Retinal pigment epithelial cell (primary cell): ENCODE measurements around the gene PPHLN1.

Source experiments
- DNase-seq: peaks from one replicate; pipeline ENCODE4 v3.0.0-alpha.2; 2010; ENCODE audit warnings: low read depth
- H3K4me3 ChIP-seq: 2 replicates; pipeline ENCODE4 v1.5.1; 2011; ENCODE audit warnings: mild to moderate bottlenecking, low read length, control low read depth, moderate library complexity
- CTCF ChIP-seq: conservative IDR thresholded peaks from 2 replicates; pipeline ENCODE4 v1.5.1; 2011; ENCODE audit warnings: low read depth, low read length, control low read depth, inconsistent platforms

The PPHLN1 gene

GRCh38 chr12:42490261-42490842, 164.4 kb downstream of the PPHLN1 start:
- DNase-seq = no peak
- TF ChIP-seq CTCF = no peak
- no peak overlapping the region for H3K4me3 ChIP-seq
